ENCODE measurements around the gene RHBDD3. TPM values are rescaled to one million over a fixed set of nuclear protein-coding genes. Genes with fewer than 3 reads are reported as not detected.
A peak's percentile ranks its signal among the peaks of the same experiment; 100 is the strongest.

RHBDD3 gene
- total and polyA plus RNA-seq, 8 donors: 24.1 to 41.8 (median 31.8) TPM

DNA sequence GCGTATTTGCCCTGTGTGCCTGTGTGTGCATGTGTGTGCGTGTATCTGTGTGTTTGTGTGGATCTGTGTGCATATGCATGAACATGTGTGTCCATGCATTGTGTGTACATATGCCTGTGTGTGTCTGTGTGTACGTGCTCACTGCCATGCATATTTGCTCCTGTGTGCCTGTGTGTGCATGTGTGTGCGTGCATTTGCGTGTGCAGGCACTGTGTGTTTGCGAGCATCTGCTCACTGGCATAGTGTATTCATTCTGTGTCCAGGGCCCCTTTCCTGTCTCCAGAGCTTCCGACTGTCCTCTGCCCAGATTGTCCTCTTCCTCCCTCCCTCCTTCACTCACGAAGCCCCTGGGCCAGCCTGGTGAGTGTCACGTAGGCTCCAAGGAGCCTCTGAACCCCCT is 56.3 kb downstream of the RHBDD3 start:
- ATAC-seq: no peak
- Histone ChIP-seq H3K27ac (no peak overlapping the region), H3K9me3 (no peaks in the 10 kb centered on the region), H3K36me3 (no peaks in the 10 kb centered on the region), H3K4me1 (peaks cover 0 to 11% of the 10 kb centered on the region in 2 donors), H3K4me3 (no peak overlapping the region), H3K27me3 (peaks cover 0 to 25% of the 10 kb centered on the region in 2 donors)
- TF ChIP-seq CTCF (IDR thresholded peaks at IDR 0.05): no peak
- peak in 1 of 4 donors; percentile 17 for DNase-seq
- intact Hi-C loops (cut with DNase I): no loop called here

DNA sequence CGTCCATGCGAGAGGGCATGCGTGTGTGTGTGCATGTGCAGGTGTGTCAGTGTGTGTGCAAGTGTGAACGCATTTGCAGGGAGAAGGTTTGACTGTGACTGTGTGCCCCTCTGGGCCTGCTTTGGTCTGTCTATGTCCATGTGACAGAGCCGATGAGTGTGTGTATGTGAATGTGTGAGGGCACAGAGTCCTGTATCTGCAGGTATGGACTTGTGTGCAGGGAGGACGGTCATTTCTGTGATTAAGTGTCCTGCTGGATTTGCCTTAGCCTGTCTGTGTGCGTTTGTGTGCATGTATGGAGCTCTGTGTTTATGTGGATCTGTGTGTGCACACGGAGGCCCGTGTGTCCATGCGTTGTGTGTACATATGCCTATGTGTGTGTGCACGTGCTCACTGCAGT is 56.7 kb downstream of the RHBDD3 start:
- H3K27ac ChIP-seq: no peak overlapping the region
- no peak for TF ChIP-seq CTCF (IDR thresholded peaks at IDR 0.05)
- peaks cover 0 to 29% of the 10 kb centered on the region in 2 donors for H3K27me3 ChIP-seq
- H3K9me3 ChIP-seq: no peaks in the 10 kb centered on the region
- H3K36me3 ChIP-seq: no peaks in the 10 kb centered on the region
- DNase-seq: peak in 1 of 4 donors; percentile 23
- no peak for ATAC-seq
- no peak overlapping the region for H3K4me3 ChIP-seq
- intact Hi-C loops (cut with DNase I): no loop called here
- H3K4me1 ChIP-seq: peaks cover 3 to 15% of the 10 kb centered on the region in 2 donors

Other genes starting within 250 kb of the RHBDD3 start
- under 1 TPM in 1 of 2 donors, not detected in 1; 0.29 TPM for gene C22orf31, start 206.2 kb downstream of the RHBDD3 start, total RNA-seq
- 1 to 10 TPM in 4 of 6 donors, under 1 TPM in 2; 0.65 to 1.6 (median 1.1) TPM for gene C22orf31, start 206.2 kb downstream of the RHBDD3 start, polyA plus RNA-seq (ENCODE audit: insufficient read length in 6 of 6)
- 10 to 100 TPM; 24.6 to 42.3 TPM for gene KREMEN1, start 194.9 kb downstream of the RHBDD3 start, total RNA-seq
- gene KREMEN1, start 194.9 kb downstream of the RHBDD3 start, polyA plus RNA-seq (ENCODE audit: insufficient read length in 6 of 6): 10 to 100 TPM; 27.1 to 49.7 (median 33.6) TPM
- gene EMID1, start 62.1 kb downstream of the RHBDD3 start, total RNA-seq: 10 to 100 TPM; 10.5 to 17.7 TPM
- gene EMID1, start 62.1 kb downstream of the RHBDD3 start, polyA plus RNA-seq (ENCODE audit: insufficient read length in 6 of 6): 100 to 1,000 TPM in 2 of 6 donors, 10 to 100 TPM in 4; 78.2 to 110 (median 87.9) TPM
- 100 to 1,000 TPM; 125 to 189 TPM for gene EWSR1, start 287 bp upstream of the RHBDD3 start, total RNA-seq
- 100 to 1,000 TPM; 328 to 352 (median 341) TPM for gene EWSR1, start 287 bp upstream of the RHBDD3 start, polyA plus RNA-seq (ENCODE audit: insufficient read length in 6 of 6)
- gene GAS2L1, start 38.7 kb upstream of the RHBDD3 start, total RNA-seq: 10 to 100 TPM; 30.6 to 32.6 TPM
- 10 to 100 TPM in 1 of 6 donors, 1 to 10 TPM in 5; 5.3 to 10.6 (median 8.3) TPM for gene GAS2L1, start 38.7 kb upstream of the RHBDD3 start, polyA plus RNA-seq (ENCODE audit: insufficient read length in 6 of 6)
- 1 to 10 TPM in 1 of 2 donors, under 1 TPM in 1; 0.96 to 1.8 TPM for gene RASL10A, start 47.7 kb upstream of the RHBDD3 start, total RNA-seq
- gene RASL10A, start 47.7 kb upstream of the RHBDD3 start, polyA plus RNA-seq (ENCODE audit: insufficient read length in 6 of 6): under 1 TPM in 5 of 6 donors, not detected in 1; 0.21 to 0.54 (median 0.36) TPM
- gene AP1B1, start 120.6 kb upstream of the RHBDD3 start, total RNA-seq: 10 to 100 TPM; 71.6 to 99.1 TPM
- gene AP1B1, start 120.6 kb upstream of the RHBDD3 start, polyA plus RNA-seq (ENCODE audit: insufficient read length in 6 of 6): 10 to 100 TPM; 32.5 to 37.9 (median 34.8) TPM
- not detected for gene RFPL1, start 170.6 kb upstream of the RHBDD3 start, total RNA-seq
- under 1 TPM in 5 of 6 donors, not detected in 1; 0.20 to 0.99 (median 0.47) TPM for gene RFPL1, start 170.6 kb upstream of the RHBDD3 start, polyA plus RNA-seq (ENCODE audit: insufficient read length in 6 of 6)
- gene NEFH, start 212.2 kb upstream of the RHBDD3 start, total RNA-seq: under 1 TPM; 0.55 to 0.58 TPM
- gene NEFH, start 212.2 kb upstream of the RHBDD3 start, polyA plus RNA-seq (ENCODE audit: insufficient read length in 6 of 6): 1 to 10 TPM; 4.1 to 5.8 (median 5.2) TPM